ENCODE data around the gene PTPRM.

The PTPRM gene

GRCh38 chr18:7568426-7568825 is 1.3 kb downstream of the PTPRM start:
- Histone ChIP-seq H3K9ac (ENCODE audit: low read depth, low read length) (peak overlapping the region; percentile 92), H3K4me1 (ENCODE audit: control insufficient read depth, insufficient read depth, low read length) (peaks cover 25% of the 10 kb centered on the region), H3K36me3 (ENCODE audit: insufficient read depth, low read length) (no peaks in the 10 kb centered on the region), H3K9me3 (replicated peaks; ENCODE audit: low read length) (no peaks in the 10 kb centered on the region), H3K4me2 (ENCODE audit: low read length) (peak overlapping the region; percentile 85), H3K4me3 (ENCODE audit: low read length) (peak overlapping the region; percentile 94), H3K27me3 (ENCODE audit: control insufficient read depth, insufficient read depth, low read length) (no peaks in the 10 kb centered on the region)

- peaks cover 35% of the 10 kb centered on the region for H3K4me1 ChIP-seq (ENCODE audit: control insufficient read depth, insufficient read depth, low read length)
- no peaks in the 10 kb centered on the region for H3K9me3 ChIP-seq (replicated peaks; ENCODE audit: low read length)
- H3K4me2 ChIP-seq (ENCODE audit: low read length): no peak overlapping the region
- H3K27me3 ChIP-seq (ENCODE audit: control insufficient read depth, insufficient read depth, low read length): no peaks in the 10 kb centered on the region
- no peaks in the 10 kb centered on the region for H3K36me3 ChIP-seq (ENCODE audit: insufficient read depth, low read length)
- no peak overlapping the region for H3K4me3 ChIP-seq (ENCODE audit: low read length)
- no peak overlapping the region for H3K9ac ChIP-seq (ENCODE audit: low read depth, low read length)
These were observed 4.5 kb downstream of the PTPRM start for GRCh38 chr18:7571626-7572025.

DNA sequence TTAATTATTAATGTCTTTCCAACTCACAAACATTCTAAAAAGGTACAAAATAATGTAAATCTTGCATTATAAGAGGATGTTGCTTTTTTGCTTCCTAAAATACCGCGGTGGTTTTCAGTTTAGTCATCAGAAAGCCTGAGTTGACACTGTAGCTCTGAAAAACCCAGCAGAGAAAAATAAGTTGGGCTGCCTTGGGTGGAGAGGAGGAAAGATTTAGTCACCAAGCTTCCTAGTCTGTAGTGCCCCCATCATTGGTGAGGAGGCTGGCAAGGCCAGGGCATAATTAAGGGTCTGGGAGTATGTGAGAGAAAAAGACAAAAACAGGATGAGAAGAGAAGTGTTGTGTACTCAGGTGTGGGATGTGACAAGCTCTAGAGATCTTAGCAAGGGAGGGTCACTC is 5.7 kb downstream of the PTPRM start:
- H3K4me2 ChIP-seq (ENCODE audit: low read length): no peak overlapping the region
- no peaks in the 10 kb centered on the region for H3K27me3 ChIP-seq (ENCODE audit: control insufficient read depth, insufficient read depth, low read length)
- no peak overlapping the region for H3K4me3 ChIP-seq (ENCODE audit: low read length)
- H3K36me3 ChIP-seq (ENCODE audit: insufficient read depth, low read length): no peaks in the 10 kb centered on the region
- no peak overlapping the region for H3K9ac ChIP-seq (ENCODE audit: low read depth, low read length)
- peaks cover 47% of the 10 kb centered on the region for H3K4me1 ChIP-seq (ENCODE audit: control insufficient read depth, insufficient read depth, low read length)
- H3K9me3 ChIP-seq (replicated peaks; ENCODE audit: low read length): no peaks in the 10 kb centered on the region

- H3K4me2 ChIP-seq (ENCODE audit: low read length): peak overlapping the region; percentile 62
- no peak overlapping the region for H3K9ac ChIP-seq (ENCODE audit: low read depth, low read length)
- no peaks in the 10 kb centered on the region for H3K27me3 ChIP-seq (ENCODE audit: control insufficient read depth, insufficient read depth, low read length)
- H3K4me3 ChIP-seq (ENCODE audit: low read length): peak overlapping the region; percentile 13
- H3K36me3 ChIP-seq (ENCODE audit: insufficient read depth, low read length): no peaks in the 10 kb centered on the region
- H3K4me1 ChIP-seq (ENCODE audit: control insufficient read depth, insufficient read depth, low read length): peaks cover 55% of the 10 kb centered on the region
- H3K9me3 ChIP-seq (replicated peaks; ENCODE audit: low read length): no peaks in the 10 kb centered on the region
These were observed 8.4 kb downstream of the PTPRM start for GRCh38 chr18:7575465-7576028.

DNA sequence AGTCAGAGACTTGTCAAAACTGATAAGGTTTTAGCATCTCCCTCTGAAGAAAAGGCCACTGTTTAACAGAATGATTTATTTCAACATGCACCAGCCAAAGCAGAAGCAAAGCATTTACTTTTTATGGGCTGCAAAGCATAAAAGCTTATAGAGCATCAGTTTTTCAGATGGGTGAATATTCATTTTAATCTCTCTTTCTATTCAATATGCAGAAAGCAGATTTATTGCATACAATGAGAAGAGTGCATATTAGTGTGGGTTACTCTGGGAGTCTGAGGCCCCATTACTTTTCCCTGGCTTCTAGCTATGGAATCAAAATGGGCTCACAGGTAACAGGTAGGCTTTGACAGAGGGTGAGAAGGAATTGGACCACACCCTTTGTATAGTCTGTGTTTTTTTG is 9.0 kb downstream of the PTPRM start:
- H3K4me1 ChIP-seq (ENCODE audit: control insufficient read depth, insufficient read depth, low read length): peaks cover 55% of the 10 kb centered on the region
- peak overlapping the region; percentile 62 for H3K4me2 ChIP-seq (ENCODE audit: low read length)
- no peak overlapping the region for H3K9ac ChIP-seq (ENCODE audit: low read depth, low read length)
- H3K9me3 ChIP-seq (replicated peaks; ENCODE audit: low read length): no peaks in the 10 kb centered on the region
- no peaks in the 10 kb centered on the region for H3K36me3 ChIP-seq (ENCODE audit: insufficient read depth, low read length)
- no peaks in the 10 kb centered on the region for H3K27me3 ChIP-seq (ENCODE audit: control insufficient read depth, insufficient read depth, low read length)
- peak overlapping the region; percentile 13 for H3K4me3 ChIP-seq (ENCODE audit: low read length)

DNA sequence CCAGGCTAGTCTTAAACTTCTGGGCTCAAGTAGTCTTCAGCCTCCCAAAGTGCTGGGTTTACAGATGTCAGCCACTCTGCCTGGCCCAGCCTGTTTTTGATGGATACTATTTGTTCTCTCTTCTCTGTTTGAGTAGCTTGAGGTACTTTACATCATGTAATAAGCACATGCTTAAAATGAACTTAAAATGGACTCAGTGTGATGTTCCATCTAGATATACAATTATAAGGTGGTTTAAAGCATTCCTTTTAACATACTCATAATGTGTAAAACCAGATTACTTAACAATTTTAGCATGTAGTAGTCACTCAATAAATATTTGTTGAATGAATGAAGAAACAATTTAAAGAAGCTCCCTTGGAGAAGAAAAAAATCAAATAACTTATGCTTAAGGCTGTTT is 9.6 kb downstream of the PTPRM start:
- no peaks in the 10 kb centered on the region for H3K36me3 ChIP-seq (ENCODE audit: insufficient read depth, low read length)
- no peak overlapping the region for H3K4me3 ChIP-seq (ENCODE audit: low read length)
- H3K4me2 ChIP-seq (ENCODE audit: low read length): peak overlapping the region; percentile 62
- no peaks in the 10 kb centered on the region for H3K9me3 ChIP-seq (replicated peaks; ENCODE audit: low read length)
- no peaks in the 10 kb centered on the region for H3K27me3 ChIP-seq (ENCODE audit: control insufficient read depth, insufficient read depth, low read length)
- H3K4me1 ChIP-seq (ENCODE audit: control insufficient read depth, insufficient read depth, low read length): peaks cover 55% of the 10 kb centered on the region
- H3K9ac ChIP-seq (ENCODE audit: low read depth, low read length): no peak overlapping the region

DNA sequence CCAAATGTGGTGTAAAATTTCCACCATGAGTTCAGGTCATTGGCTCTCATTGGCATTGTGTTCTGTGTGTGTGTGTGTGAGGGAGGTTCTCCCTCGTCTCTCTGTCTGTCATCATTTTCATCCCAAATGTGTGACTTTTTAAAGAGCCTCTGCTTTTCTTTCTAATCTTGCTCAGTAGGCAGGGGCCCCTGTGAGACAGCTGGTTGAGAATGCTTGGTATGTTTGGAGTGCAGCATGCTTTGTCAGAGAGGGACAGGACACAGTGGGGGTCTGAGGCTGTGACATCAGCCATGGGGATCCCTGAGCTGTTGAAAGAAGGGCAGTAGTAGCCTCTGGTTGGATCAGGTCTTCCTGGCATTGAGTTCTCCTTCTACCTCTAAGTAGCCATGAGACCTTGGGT is 10.6 kb downstream of the PTPRM start:
- no peaks in the 10 kb centered on the region for H3K27me3 ChIP-seq (ENCODE audit: control insufficient read depth, insufficient read depth, low read length)
- H3K4me2 ChIP-seq (ENCODE audit: low read length): peak overlapping the region; percentile 54
- H3K4me1 ChIP-seq (ENCODE audit: control insufficient read depth, insufficient read depth, low read length): peaks cover 51% of the 10 kb centered on the region
- H3K36me3 ChIP-seq (ENCODE audit: insufficient read depth, low read length): no peaks in the 10 kb centered on the region
- H3K9me3 ChIP-seq (replicated peaks; ENCODE audit: low read length): no peaks in the 10 kb centered on the region
- H3K4me3 ChIP-seq (ENCODE audit: low read length): no peak overlapping the region
- peak overlapping the region; percentile 53 for H3K9ac ChIP-seq (ENCODE audit: low read depth, low read length)

GRCh38 chr18:7579176-7579917 is 12.2 kb downstream of the PTPRM start:
- Histone ChIP-seq H3K4me1 (ENCODE audit: control insufficient read depth, insufficient read depth, low read length) (peaks cover 46% of the 10 kb centered on the region), H3K4me2 (ENCODE audit: low read length) (peak overlapping the region; percentile 6), H3K9me3 (replicated peaks; ENCODE audit: low read length) (no peaks in the 10 kb centered on the region), H3K4me3 (ENCODE audit: low read length) (no peak overlapping the region), H3K9ac (ENCODE audit: low read depth, low read length) (no peak overlapping the region), H3K36me3 (ENCODE audit: insufficient read depth, low read length) (no peaks in the 10 kb centered on the region), H3K27me3 (ENCODE audit: control insufficient read depth, insufficient read depth, low read length) (no peaks in the 10 kb centered on the region)

DNA sequence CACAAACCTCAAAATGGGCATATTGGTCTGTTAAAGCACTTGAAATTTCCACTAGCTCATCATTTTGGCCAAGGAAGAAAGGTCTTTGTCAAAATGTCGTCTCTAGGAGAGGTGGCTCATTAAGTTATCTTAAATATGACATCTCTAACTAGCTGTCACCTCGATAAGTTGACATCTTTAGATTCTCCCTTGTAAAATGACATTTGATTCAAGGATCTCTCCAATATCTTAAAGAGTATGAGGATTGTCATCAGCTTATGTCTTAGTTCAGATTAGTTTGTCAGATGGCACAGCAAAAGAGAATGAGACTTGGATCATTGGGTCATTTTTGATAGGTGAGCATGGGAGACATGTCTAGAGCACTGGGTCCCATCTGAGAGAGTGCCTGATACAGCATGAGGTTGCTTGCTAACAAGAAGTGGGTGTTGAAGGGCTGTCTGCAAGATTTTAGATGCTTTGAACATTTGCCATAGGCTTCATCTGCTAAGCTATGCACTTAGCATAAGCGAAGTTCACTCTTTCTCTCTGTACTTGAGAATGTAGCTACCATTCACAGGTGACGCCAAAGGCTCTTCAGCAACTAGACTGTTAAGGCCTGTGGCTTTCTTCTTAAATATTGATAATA is 12.9 kb downstream of the PTPRM start:
- no peaks in the 10 kb centered on the region for H3K9me3 ChIP-seq (replicated peaks; ENCODE audit: low read length)
- H3K4me3 ChIP-seq (ENCODE audit: low read length): no peak overlapping the region
- H3K9ac ChIP-seq (ENCODE audit: low read depth, low read length): no peak overlapping the region
- peaks cover 45% of the 10 kb centered on the region for H3K4me1 ChIP-seq (ENCODE audit: control insufficient read depth, insufficient read depth, low read length)
- H3K27me3 ChIP-seq (ENCODE audit: control insufficient read depth, insufficient read depth, low read length): no peaks in the 10 kb centered on the region
- H3K36me3 ChIP-seq (ENCODE audit: insufficient read depth, low read length): no peaks in the 10 kb centered on the region
- H3K4me2 ChIP-seq (ENCODE audit: low read length): peak overlapping the region; percentile 6

DNA sequence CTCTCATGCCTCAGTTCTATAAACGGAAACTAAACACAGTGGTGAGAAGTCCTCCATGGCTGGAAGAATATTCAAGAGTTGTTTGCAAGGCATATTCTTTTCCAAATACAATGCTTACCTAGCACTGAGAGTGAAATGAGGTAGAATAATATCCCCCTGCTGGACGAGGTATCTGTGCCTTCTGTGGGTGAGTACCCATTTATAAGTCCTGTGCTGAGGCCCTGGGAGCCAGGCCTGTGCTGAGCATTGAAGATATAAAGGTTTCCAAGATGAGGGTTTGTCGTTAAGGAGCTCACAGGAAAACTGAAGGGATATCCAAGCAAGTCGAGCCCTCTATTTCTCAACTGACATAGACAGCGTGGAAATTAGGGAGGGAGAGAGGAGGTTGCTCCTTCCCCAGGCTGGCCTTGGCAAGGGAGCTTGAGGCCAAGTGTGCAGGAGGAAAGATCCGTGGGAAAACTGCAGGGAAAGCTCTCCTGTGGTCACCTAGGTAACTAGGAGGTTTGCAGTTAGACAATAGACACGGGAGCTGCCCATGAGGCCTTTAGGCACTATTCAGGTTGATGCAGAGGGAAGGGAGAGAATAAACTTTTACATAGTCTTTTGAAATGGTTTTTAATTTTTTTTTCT is 17.6 kb downstream of the PTPRM start:
- no peaks in the 10 kb centered on the region for H3K9me3 ChIP-seq (replicated peaks; ENCODE audit: low read length)
- no peaks in the 10 kb centered on the region for H3K27me3 ChIP-seq (ENCODE audit: control insufficient read depth, insufficient read depth, low read length)

DNA sequence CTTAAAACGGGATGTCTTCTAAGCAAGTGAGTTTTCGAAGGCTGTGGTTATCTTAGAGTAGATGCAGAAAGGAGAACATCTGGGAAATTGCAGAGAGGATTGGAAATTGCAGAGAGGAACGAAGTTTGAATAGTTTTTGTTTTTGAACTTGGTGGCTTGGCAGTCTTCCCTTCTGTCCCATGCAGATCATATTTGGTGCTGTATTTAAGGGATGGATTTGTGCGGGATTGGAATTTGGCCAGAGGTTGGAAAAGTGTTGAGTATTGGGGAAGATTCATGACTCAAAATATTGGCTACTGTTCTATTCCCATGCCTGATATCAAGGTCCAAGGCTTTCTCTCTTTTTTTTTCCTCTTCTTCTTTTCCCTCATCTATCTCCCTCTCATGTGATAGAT is 18.2 kb downstream of the PTPRM start:
- H3K4me1 ChIP-seq (ENCODE audit: control insufficient read depth, insufficient read depth, low read length): no peaks in the 10 kb centered on the region
- H3K27me3 ChIP-seq (ENCODE audit: control insufficient read depth, insufficient read depth, low read length): no peaks in the 10 kb centered on the region
- no peaks in the 10 kb centered on the region for H3K9me3 ChIP-seq (replicated peaks; ENCODE audit: low read length)
- H3K36me3 ChIP-seq (ENCODE audit: insufficient read depth, low read length): no peaks in the 10 kb centered on the region
- H3K9ac ChIP-seq (ENCODE audit: low read depth, low read length): no peak overlapping the region
- no peak overlapping the region for H3K4me2 ChIP-seq (ENCODE audit: low read length)
- no peak overlapping the region for H3K4me3 ChIP-seq (ENCODE audit: low read length)

More for the DNA sequence above, 17.6 kb downstream of the PTPRM start:
- Histone ChIP-seq H3K4me2 (ENCODE audit: low read length) (no peak overlapping the region), H3K4me3 (ENCODE audit: low read length) (no peak overlapping the region), H3K36me3 (ENCODE audit: insufficient read depth, low read length) (no peaks in the 10 kb centered on the region), H3K4me1 (ENCODE audit: control insufficient read depth, insufficient read depth, low read length) (peaks cover 2% of the 10 kb centered on the region), H3K9ac (ENCODE audit: low read depth, low read length) (no peak overlapping the region)

All from skeletal muscle satellite cell (primary cell).